DOHH2 (cell line): Measurements from ENCODE around the gene MRPS5.

ENCODE experiments used
- H3F3A ChIP-seq: fragments of 200-600 bp; sonication (generic), shearing (Covaris generic); 2 replicates; pipeline ENCODE4 v1.6.0; 2016; ENCODE audit warnings: antibody characterized with exemption, mild to moderate bottlenecking; ENCODE audit not compliant: control insufficient read depth, insufficient read depth
- H3K27ac ChIP-seq: fragments of 200-600 bp; sonication (generic); 2 replicates; pipeline ENCODE4 v1.5.1; 2014; ENCODE audit warnings: low read depth, mild to moderate bottlenecking, low read length, moderate library complexity
- H3K27me3 ChIP-seq: fragments of 200-600 bp; sonication (generic); 2 replicates; pipeline ENCODE4 v1.6.1; 2014; ENCODE audit warnings: mild to moderate bottlenecking, low read length, mixed read lengths; ENCODE audit not compliant: control insufficient read depth
- H3K36me3 ChIP-seq: fragments of 200-600 bp; sonication (generic); 2 replicates; pipeline ENCODE4 v1.6.1; 2014; ENCODE audit warnings: mild to moderate bottlenecking, low read length, moderate library complexity, mixed read lengths; ENCODE audit not compliant: control insufficient read depth
- H3K4me1 ChIP-seq: fragments of 200-600 bp; sonication (generic); 2 replicates; pipeline ENCODE4 v1.6.1; 2014; ENCODE audit warnings: mild to moderate bottlenecking, low read length, mixed read lengths; ENCODE audit not compliant: control insufficient read depth
- H3K4me2 ChIP-seq: fragments of 200-600 bp; sonication (generic); 2 replicates; pipeline ENCODE4 v1.6.0; 2014; ENCODE audit warnings: mild to moderate bottlenecking, low read length, moderate library complexity
- H3K4me3 ChIP-seq: fragments of 200-600 bp; sonication (generic); 2 replicates; pipeline ENCODE4 v1.5.1; 2014; ENCODE audit warnings: mild to moderate bottlenecking, low read length, mixed read lengths
- H3K79me2 ChIP-seq: fragments of 200-600 bp; sonication (generic); 2 replicates; pipeline ENCODE4 v1.6.1; 2014; ENCODE audit warnings: mild to moderate bottlenecking, low read length, mixed read lengths; ENCODE audit not compliant: control insufficient read depth
- H3K9me2 ChIP-seq: fragments of 200-600 bp; sonication (generic); replicated peaks from 2 replicates; pipeline ENCODE4 v1.6.1; 2014; ENCODE audit warnings: mild to moderate bottlenecking, low read length, mixed read lengths; ENCODE audit not compliant: control insufficient read depth
- H3K9me3 ChIP-seq: fragments of 200-600 bp; sonication (generic); 2 replicates; pipeline ENCODE4 v1.6.1; 2014; ENCODE audit warnings: antibody characterized with exemption, low read length, mixed read lengths; ENCODE audit not compliant: control insufficient read depth, insufficient read depth
- H4K20me1 ChIP-seq: fragments of 200-600 bp; sonication (generic); 2 replicates; pipeline ENCODE4 v1.6.0; 2014; ENCODE audit warnings: low read depth, mild to moderate bottlenecking, antibody characterized with exemption, low read length, moderate library complexity; ENCODE audit not compliant: control insufficient read depth, insufficient read depth
- EZH2phosphoT487 ChIP-seq: fragments of 200-600 bp; sonication (generic); IDR thresholded peaks from 2 replicates; pipeline ENCODE4 v1.6.1; 2017; ENCODE audit warnings: borderline replicate concordance, mild to moderate bottlenecking, antibody characterized with exemption, low read length, moderate library complexity, mixed read lengths
- TF ChIP-seq, protein P1 (sequence below): fragments of 200-600 bp; sonication (generic); IDR thresholded peaks from one replicate; pipeline ENCODE4 v1.5.1; 2014; ENCODE audit warnings: antibody characterized with exemption, mild to moderate bottlenecking, low read depth, low read length; ENCODE audit not compliant: poor library complexity, severe bottlenecking

Gene MRPS5

DNA sequence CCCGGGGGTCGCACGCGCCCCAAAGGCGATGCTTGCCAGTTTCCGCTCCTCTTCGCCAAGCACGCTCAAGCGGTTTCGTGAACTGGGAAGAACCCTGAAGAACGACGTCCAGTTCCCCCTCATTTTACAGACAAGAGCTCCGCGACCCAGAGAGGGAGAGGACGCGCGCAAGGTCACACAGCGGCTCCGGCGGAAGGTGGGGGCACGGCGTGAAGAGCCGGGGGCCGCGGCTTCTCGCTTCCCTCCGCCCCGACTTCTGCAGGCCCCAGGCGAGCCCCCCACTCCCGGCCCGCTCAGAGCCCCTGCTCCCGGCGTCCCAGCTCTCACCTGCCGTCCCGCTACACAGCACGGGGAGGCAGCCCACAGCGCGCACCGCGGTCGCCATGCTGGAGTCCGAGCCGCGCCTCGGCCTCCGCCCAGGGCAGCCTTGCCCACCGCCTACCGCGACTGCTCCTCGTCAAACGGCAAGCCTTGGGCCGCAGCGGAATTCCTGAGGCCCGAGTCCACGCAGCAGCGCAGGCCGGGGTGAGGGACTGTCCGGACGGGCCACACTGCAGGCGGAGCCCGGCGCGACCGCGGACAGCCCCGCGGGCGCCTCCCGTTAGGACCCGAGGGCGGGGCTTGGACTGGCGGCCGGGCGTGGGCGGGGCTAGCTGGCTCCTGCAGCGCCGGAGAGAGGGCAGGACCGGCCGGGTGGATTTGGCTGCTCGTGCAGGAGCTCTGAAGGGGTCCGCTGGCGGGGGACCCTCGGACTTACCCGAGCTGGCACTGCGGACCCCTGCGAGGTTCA lies at the start of gene MRPS5:
MRPS5 (minus strand) TSS at position 402 of the 790 bp plus-strand sequence; CDS start at position 385, 17 bp downstream.
- TF ChIP-seq EZH2phosphoT487 = no peak
- TF ChIP-seq, protein P1, sequence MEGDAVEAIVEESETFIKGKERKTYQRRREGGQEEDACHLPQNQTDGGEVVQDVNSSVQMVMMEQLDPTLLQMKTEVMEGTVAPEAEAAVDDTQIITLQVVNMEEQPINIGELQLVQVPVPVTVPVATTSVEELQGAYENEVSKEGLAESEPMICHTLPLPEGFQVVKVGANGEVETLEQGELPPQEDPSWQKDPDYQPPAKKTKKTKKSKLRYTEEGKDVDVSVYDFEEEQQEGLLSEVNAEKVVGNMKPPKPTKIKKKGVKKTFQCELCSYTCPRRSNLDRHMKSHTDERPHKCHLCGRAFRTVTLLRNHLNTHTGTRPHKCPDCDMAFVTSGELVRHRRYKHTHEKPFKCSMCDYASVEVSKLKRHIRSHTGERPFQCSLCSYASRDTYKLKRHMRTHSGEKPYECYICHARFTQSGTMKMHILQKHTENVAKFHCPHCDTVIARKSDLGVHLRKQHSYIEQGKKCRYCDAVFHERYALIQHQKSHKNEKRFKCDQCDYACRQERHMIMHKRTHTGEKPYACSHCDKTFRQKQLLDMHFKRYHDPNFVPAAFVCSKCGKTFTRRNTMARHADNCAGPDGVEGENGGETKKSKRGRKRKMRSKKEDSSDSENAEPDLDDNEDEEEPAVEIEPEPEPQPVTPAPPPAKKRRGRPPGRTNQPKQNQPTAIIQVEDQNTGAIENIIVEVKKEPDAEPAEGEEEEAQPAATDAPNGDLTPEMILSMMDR = no peak

GRCh38 chr2:95166065-95166763 lies 44.6 kb upstream of the MRPS5 start:
- no peaks in the 10 kb centered on the region for H3K27me3 ChIP-seq
- H3K9me2 ChIP-seq = no peaks in the 10 kb centered on the region
- peak overlapping the region; percentile 96 for H3K4me2 ChIP-seq
- H3K4me3 ChIP-seq = peak overlapping the region; percentile 98
- H3F3A ChIP-seq = 0 out of 2 replicates have a peak, but pooled peaks cover 2% of the 10 kb centered on the region
- TF ChIP-seq EZH2phosphoT487 = no peak
- TF ChIP-seq, protein P1 = no peak
- no peaks in the 10 kb centered on the region for H3K9me3 ChIP-seq
- H3K79me2 ChIP-seq = peaks cover 35% of the 10 kb centered on the region
- H4K20me1 ChIP-seq = no peaks in the 10 kb centered on the region
- no peak overlapping the region for H3K27ac ChIP-seq
- H3K36me3 ChIP-seq = peaks cover 6% of the 10 kb centered on the region; the same call in 1 of the 2 replicates
- peaks cover 22% of the 10 kb centered on the region for H3K4me1 ChIP-seq

More for the DNA sequence above, at the start of gene MRPS5:
- peaks cover 8% of the 10 kb centered on the region for H4K20me1 ChIP-seq
- H3K4me1 ChIP-seq = peaks cover 32% of the 10 kb centered on the region
- peak within 1 kb of the TSS; percentile 94 for H3K4me2 ChIP-seq
- H3K9me2 ChIP-seq = no peaks in the 10 kb centered on the region
- H3K27ac ChIP-seq = peak within 1 kb of the TSS; percentile 70
- peaks cover 37% of the 10 kb centered on the region for H3K36me3 ChIP-seq
- no peaks in the 10 kb centered on the region for H3K9me3 ChIP-seq
- peak within 1 kb of the TSS; percentile 91 for H3K4me3 ChIP-seq
- no peaks in the 10 kb centered on the region for H3F3A ChIP-seq
- peaks cover 48% of the 10 kb centered on the region for H3K79me2 ChIP-seq
- H3K27me3 ChIP-seq = no peaks in the 10 kb centered on the region

DNA sequence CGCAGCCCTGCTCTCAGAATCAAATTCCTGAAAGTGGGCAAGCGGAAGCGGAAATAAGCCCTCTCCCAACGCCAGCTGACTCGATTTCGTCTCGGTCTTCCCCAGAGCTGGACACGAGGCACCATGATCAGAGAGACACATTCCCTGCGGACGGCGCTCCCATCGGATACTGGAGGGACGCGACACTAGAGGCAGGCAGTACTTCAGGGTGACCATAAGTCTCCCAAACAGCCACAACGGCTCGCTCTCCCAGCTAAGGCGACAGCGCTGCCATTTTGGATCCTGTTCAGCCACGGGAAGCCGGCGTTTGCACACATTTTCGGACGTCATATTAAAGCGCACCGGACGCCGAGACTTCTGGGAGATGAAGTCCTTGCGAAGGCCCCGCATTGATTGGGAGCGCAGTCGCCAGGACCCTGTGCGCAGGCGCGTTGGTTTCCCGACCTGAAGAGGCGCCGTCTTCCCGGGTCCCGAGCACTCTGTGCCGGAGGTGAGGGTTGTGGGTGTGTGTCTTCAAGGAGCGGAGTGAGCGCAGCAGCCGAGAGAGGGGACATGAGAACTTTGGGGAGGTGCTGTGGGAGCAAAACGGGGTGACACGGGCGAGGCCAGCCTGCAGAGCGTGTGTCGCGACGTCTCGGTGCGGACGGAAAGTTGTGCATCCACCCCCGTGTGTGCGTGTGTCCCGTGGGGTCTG lies 43.9 kb upstream of the MRPS5 start, which contains the start of gene ZNF2:
ZNF2 (plus strand) TSS at position 439 of the 694 bp plus-strand sequence. CDS start 10,418 bp downstream, outside the sequence.
- peaks cover 22% of the 10 kb centered on the region for H3K4me1 ChIP-seq
- no peaks in the 10 kb centered on the region for H4K20me1 ChIP-seq
- peaks cover 35% of the 10 kb centered on the region for H3K79me2 ChIP-seq
- no peak for TF ChIP-seq EZH2phosphoT487
- TF ChIP-seq, protein P1 = no peak
- H3K9me3 ChIP-seq = no peaks in the 10 kb centered on the region
- peaks cover 5% of the 10 kb centered on the region; the same call in 1 of the 2 replicates for H3F3A ChIP-seq
- peak within 1 kb of the TSS; percentile 25; the same call in 1 of the 2 replicates for H3K27ac ChIP-seq
- H3K9me2 ChIP-seq = no peaks in the 10 kb centered on the region
- H3K4me2 ChIP-seq = peak within 1 kb of the TSS; percentile 96
- H3K36me3 ChIP-seq = peaks cover 6% of the 10 kb centered on the region; the same call in 1 of the 2 replicates
- no peaks in the 10 kb centered on the region for H3K27me3 ChIP-seq
- H3K4me3 ChIP-seq = peak within 1 kb of the TSS; percentile 98
